HEK293 (cell line): ENCODE results near the gene YEATS4.

Experiments used
- CTCF ChIA-PET: fragments of 350-600 bp; formaldehyde crosslinking; extraction: SDS; loops from one replicate; lab custom pipeline; 2021; ENCODE audit warnings: antibody characterized with exemption; lab: Yijun Ruan, JAX
- POLR2A ChIA-PET: fragments of 300-600 bp; formaldehyde crosslinking; extraction: SDS; loops from one replicate; lab custom pipeline; 2020; ENCODE audit warnings: antibody characterized with exemption, inconsistent platforms; lab: Yijun Ruan, JAX
- H3K27ac ChIP-seq: fragments of 200-500 bp; sonication (Bioruptor generic); 2 replicates; pipeline ENCODE4 v1.5.1; 2014; ENCODE audit warnings: low read depth, low read length, control low read depth, inconsistent platforms; ENCODE audit errors: extremely low read depth
- H3K36me3 ChIP-seq, 2 experiments: fragments of 200-500 bp in 1 of 2; sonication (Bioruptor generic) in 1 of 2; 1 replicate in 1 of 2; 2 replicates in 1 of 2; pipeline ENCODE4 v1.5.1; 2014 to 2017; ENCODE audit warnings: inconsistent platforms in 2 of 2, low read length in 2 of 2; ENCODE audit not compliant: control insufficient read depth in 2 of 2, insufficient read depth in 1 of 2
- H3K4me1 ChIP-seq: fragments of 200-500 bp; sonication (Bioruptor generic); 2 replicates; pipeline ENCODE4 v1.5.1; 2014; ENCODE audit warnings: mild to moderate bottlenecking, low read length, inconsistent platforms; ENCODE audit not compliant: control insufficient read depth, insufficient read depth
- H3K4me3 ChIP-seq: 2 replicates; pipeline ENCODE4 v1.5.1; 2011; ENCODE audit warnings: low read depth, mild to moderate bottlenecking, control low read depth, low read length, moderate library complexity
- H3K9me3 ChIP-seq: fragments of 200-500 bp; sonication (Bioruptor generic); 2 replicates; pipeline ENCODE4 v1.5.1; 2014; ENCODE audit warnings: low read depth, low read length, inconsistent platforms; ENCODE audit not compliant: control insufficient read depth, insufficient read depth
- HOXD13 ChIP-seq: sonication (generic); formaldehyde crosslinking; IDR thresholded peaks from 2 replicates; pipeline ENCODE4 v1.8.0; 2022; ENCODE audit warnings: missing genetic modification reagents, borderline replicate concordance
- OVOL3 ChIP-seq: fragments of 450-650 bp; formaldehyde crosslinking; IDR thresholded peaks from 2 replicates; pipeline ENCODE4 v1.5.1; 2016; ENCODE audit warnings: missing biosample characterization, missing genetic modification characterization
- TRIM28 ChIP-seq: IDR thresholded peaks from 2 replicates; pipeline ENCODE4 v1.6.1; 2011; ENCODE audit warnings: low read length, control low read depth, borderline replicate concordance
- TSHZ1 ChIP-seq: fragments of 450-650 bp; formaldehyde crosslinking; IDR thresholded peaks from 2 replicates; pipeline ENCODE4 v1.5.1; 2016; ENCODE audit warnings: missing biosample characterization, missing genetic modification characterization, borderline replicate concordance
- ZBTB1 ChIP-seq: fragments of 450-650 bp; formaldehyde crosslinking; IDR thresholded peaks from 2 replicates; pipeline ENCODE4 v1.5.1; 2016; ENCODE audit warnings: missing biosample characterization, missing genetic modification characterization
- ZBTB7A ChIP-seq: fragments of 450-650 bp; formaldehyde crosslinking; IDR thresholded peaks from 2 replicates; pipeline ENCODE4 v1.5.1; 2016; ENCODE audit warnings: low read depth, missing biosample characterization, missing genetic modification characterization
- ZNF133 ChIP-seq: fragments of 450-650 bp; formaldehyde crosslinking; IDR thresholded peaks from 2 replicates; pipeline ENCODE4 v1.5.1; 2016; ENCODE audit warnings: missing biosample characterization, missing genetic modification characterization
- ZNF140 ChIP-seq: fragments of 450-650 bp; formaldehyde crosslinking; IDR thresholded peaks from 2 replicates; pipeline ENCODE4 v1.5.1; 2016; ENCODE audit warnings: missing biosample characterization, missing genetic modification characterization
- ZNF155 ChIP-seq: fragments of 450-650 bp; formaldehyde crosslinking; IDR thresholded peaks from 2 replicates; pipeline ENCODE4 v1.5.1; 2016; ENCODE audit warnings: missing biosample characterization, missing genetic modification characterization
- ZNF184 ChIP-seq: fragments of 450-650 bp; IDR thresholded peaks from 2 replicates; pipeline ENCODE4 v1.5.1; 2018; ENCODE audit warnings: missing biosample characterization, mild to moderate bottlenecking, missing genetic modification characterization
- ZNF19 ChIP-seq: fragments of 450-650 bp; formaldehyde crosslinking; IDR thresholded peaks from 2 replicates; pipeline ENCODE4; 2016; ENCODE audit warnings: missing biosample characterization, missing genetic modification characterization, low read depth
- ZNF202 ChIP-seq: fragments of 450-650 bp; formaldehyde crosslinking; IDR thresholded peaks from 2 replicates; pipeline ENCODE4 v1.5.1; 2016; ENCODE audit warnings: missing biosample characterization, missing genetic modification characterization, borderline replicate concordance
- ZNF221 ChIP-seq: fragments of 450-650 bp; formaldehyde crosslinking; IDR thresholded peaks from 2 replicates; pipeline ENCODE4 v1.5.1; 2017; ENCODE audit warnings: missing biosample characterization, missing genetic modification characterization, borderline replicate concordance
- ZNF335 ChIP-seq: fragments of 450-650 bp; formaldehyde crosslinking; conservative IDR thresholded peaks from 2 replicates; pipeline ENCODE4 v1.5.1; 2016; ENCODE audit warnings: missing biosample characterization, missing genetic modification characterization
- ZNF391 ChIP-seq: fragments of 450-650 bp; formaldehyde crosslinking; IDR thresholded peaks from 2 replicates; pipeline ENCODE4 v1.5.1; 2016; ENCODE audit warnings: low read depth, missing biosample characterization, missing genetic modification characterization, borderline replicate concordance
- ZNF433 ChIP-seq: fragments of 450-650 bp; formaldehyde crosslinking; IDR thresholded peaks from 2 replicates; pipeline ENCODE4 v1.5.1; 2016; ENCODE audit warnings: missing biosample characterization, missing genetic modification characterization, low read depth
- ZNF521 ChIP-seq: fragments of 450-650 bp; formaldehyde crosslinking; IDR thresholded peaks from 2 replicates; pipeline ENCODE4 v1.5.1; 2017; ENCODE audit warnings: missing biosample characterization, mild to moderate bottlenecking, missing genetic modification characterization
- ZNF558 ChIP-seq: fragments of 450-650 bp; formaldehyde crosslinking; IDR thresholded peaks from 2 replicates; pipeline ENCODE4 v1.5.1; 2016; ENCODE audit warnings: missing biosample characterization, missing genetic modification characterization
- ZNF585B ChIP-seq: fragments of 450-650 bp; formaldehyde crosslinking; IDR thresholded peaks from 2 replicates; pipeline ENCODE4 v1.5.1; 2016; ENCODE audit warnings: missing biosample characterization, missing genetic modification characterization
- ZNF623 ChIP-seq: fragments of 450-650 bp; formaldehyde crosslinking; IDR thresholded peaks from 2 replicates; pipeline ENCODE4 v1.5.1; 2016; ENCODE audit warnings: missing biosample characterization, missing genetic modification characterization
- ZNF654 ChIP-seq: fragments of 450-650 bp; formaldehyde crosslinking; IDR thresholded peaks from 2 replicates; pipeline ENCODE4 v1.5.1; 2016; ENCODE audit warnings: low read depth, missing biosample characterization, missing genetic modification characterization
- ZNF701 ChIP-seq: fragments of 450-650 bp; formaldehyde crosslinking; IDR thresholded peaks from 2 replicates; pipeline ENCODE4 v1.5.1; 2016; ENCODE audit warnings: missing biosample characterization, missing genetic modification characterization
- TF ChIP-seq, protein P1 (sequence below): fragments of 450-650 bp; formaldehyde crosslinking; IDR thresholded peaks from 2 replicates; pipeline ENCODE4 v1.5.1; 2016; ENCODE audit warnings: missing biosample characterization, missing genetic modification characterization

Gene YEATS4

GRCh38 chr12:69332815-69333358 is 26.7 kb upstream of the YEATS4 start:
- TF ChIP-seq TRIM28 (no peak), ZNF433 (no peak), ZNF184 (tag by site-specific recombination) (no peak), ZNF140 (tag by site-specific recombination) (no peak), ZNF654 (tag by site-specific recombination) (no peak), ZNF202 (tag by site-specific recombination) (no peak)
- TF ChIP-seq, protein P1, sequence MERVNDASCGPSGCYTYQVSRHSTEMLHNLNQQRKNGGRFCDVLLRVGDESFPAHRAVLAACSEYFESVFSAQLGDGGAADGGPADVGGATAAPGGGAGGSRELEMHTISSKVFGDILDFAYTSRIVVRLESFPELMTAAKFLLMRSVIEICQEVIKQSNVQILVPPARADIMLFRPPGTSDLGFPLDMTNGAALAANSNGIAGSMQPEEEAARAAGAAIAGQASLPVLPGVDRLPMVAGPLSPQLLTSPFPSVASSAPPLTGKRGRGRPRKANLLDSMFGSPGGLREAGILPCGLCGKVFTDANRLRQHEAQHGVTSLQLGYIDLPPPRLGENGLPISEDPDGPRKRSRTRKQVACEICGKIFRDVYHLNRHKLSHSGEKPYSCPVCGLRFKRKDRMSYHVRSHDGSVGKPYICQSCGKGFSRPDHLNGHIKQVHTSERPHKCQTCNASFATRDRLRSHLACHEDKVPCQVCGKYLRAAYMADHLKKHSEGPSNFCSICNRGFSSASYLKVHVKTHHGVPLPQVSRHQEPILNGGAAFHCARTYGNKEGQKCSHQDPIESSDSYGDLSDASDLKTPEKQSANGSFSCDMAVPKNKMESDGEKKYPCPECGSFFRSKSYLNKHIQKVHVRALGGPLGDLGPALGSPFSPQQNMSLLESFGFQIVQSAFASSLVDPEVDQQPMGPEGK (tag by site-specific recombination): no peak
- Histone ChIP-seq H3K4me3 (no peak overlapping the region), H3K9me3 (no peaks in the 10 kb centered on the region), H3K4me1 (no peaks in the 10 kb centered on the region; the same call in 1 of the 2 replicates), H3K27ac (no peak overlapping the region), H3K36me3 (no peaks in the 10 kb centered on the region)
- ChIA-PET POLR2A (no interaction called here), CTCF (interaction anchor here (0.6 kb wide), 1 partner anchor 411 kb away, joined by 3 read pairs; no protein-coding TSS in a partner anchor)

GRCh38 chr12:69334158-69334557 is 25.4 kb upstream of the YEATS4 start:
- H3K27ac ChIP-seq: no peak overlapping the region
- no peak for TF ChIP-seq ZNF558
- no peak for TF ChIP-seq ZNF155 (tag by site-specific recombination)
- no peak for TF ChIP-seq HOXD13 (CRISPR knock-in tag)
- TF ChIP-seq ZBTB7A (tag by site-specific recombination): no peak
- TF ChIP-seq ZNF701: no peak
- TF ChIP-seq, all 188 proteins: peak for 0
- CTCF ChIA-PET: no interaction called here
- no peak overlapping the region for H3K4me3 ChIP-seq
- POLR2A ChIA-PET: no interaction called here
- no peaks in the 10 kb centered on the region; the same call in 1 of the 2 replicates for H3K4me1 ChIP-seq
- no peaks in the 10 kb centered on the region for H3K9me3 ChIP-seq
- H3K36me3 ChIP-seq: no peaks in the 10 kb centered on the region

DNA sequence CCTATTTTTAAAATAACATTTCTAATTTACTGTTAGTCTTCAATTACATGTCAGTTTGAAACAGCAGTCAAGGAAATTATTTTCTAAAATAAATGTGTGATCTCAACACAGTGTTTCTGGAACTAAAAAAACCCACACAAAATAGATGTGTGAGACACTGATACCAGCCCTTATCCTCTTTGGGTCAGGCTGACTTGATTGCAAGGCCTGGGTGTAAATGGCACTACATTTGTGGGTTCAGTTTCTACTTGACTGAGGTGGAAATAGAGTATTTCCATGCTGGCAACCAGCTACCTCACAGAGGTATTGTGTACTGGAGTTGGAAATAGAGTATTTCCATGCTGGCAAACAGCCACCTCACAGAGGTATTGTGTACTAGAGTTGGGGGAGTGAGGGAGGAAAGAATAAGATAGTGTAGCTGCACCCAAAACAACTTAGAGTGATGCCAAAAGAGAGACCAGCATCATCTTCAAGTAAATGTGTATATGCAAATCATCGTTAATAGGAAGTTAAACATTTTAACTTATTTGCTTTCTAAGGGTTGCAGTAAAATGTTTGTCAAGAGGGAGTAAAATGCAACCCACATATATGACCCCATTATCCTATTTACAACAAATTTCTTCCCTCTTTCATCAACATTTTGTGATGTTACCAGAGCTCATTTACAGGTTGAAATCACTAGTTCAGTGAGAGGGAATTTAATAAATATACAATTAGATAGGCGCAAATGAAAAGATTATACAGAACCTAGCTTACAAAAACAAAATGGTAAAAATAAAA is 22.0 kb upstream of the YEATS4 start:
- H3K36me3 ChIP-seq: no peaks in the 10 kb centered on the region
- H3K27ac ChIP-seq: no peak overlapping the region
- no peak overlapping the region for H3K4me3 ChIP-seq
- ChIA-PET POLR2A (no interaction called here), CTCF (interaction anchor here (1.2 to 1.8 kb wide), 2 partner anchors 20 to 21 kb away, joined by 4 to 5 read pairs; no protein-coding TSS in a partner anchor)
- no peaks in the 10 kb centered on the region for H3K4me1 ChIP-seq
- H3K9me3 ChIP-seq: no peaks in the 10 kb centered on the region
- no peak for TF ChIP-seq ZNF701
- no peak for TF ChIP-seq ZNF521
- no peak for TF ChIP-seq TSHZ1 (tag by site-specific recombination)
- no peak for TF ChIP-seq ZNF133 (tag by site-specific recombination)
- TF ChIP-seq ZNF391: no peak
- TF ChIP-seq ZNF335 (tag by site-specific recombination): no peak
- TF ChIP-seq OVOL3 (tag by site-specific recombination): no peak
- TF ChIP-seq ZNF623 (tag by site-specific recombination): no peak
- TF ChIP-seq ZBTB1 (tag by site-specific recombination): no peak
- TF ChIP-seq ZNF221 (tag by site-specific recombination): no peak
- no peak for TF ChIP-seq ZNF19
- no peak for TF ChIP-seq ZNF585B (tag by site-specific recombination)
